HG03520 (cell line): Measurements from ENCODE around the gene AHRR.
"Not testable (repeated sequence)": the region's sequence is repeated elsewhere in the genome, so short reads cannot be mapped to it uniquely, and the experiment has no call there.

ENCODE experiments used
- ATAC-seq: cut with Tn5 transposase; IDR thresholded peaks from one replicate; pipeline ENCODE4 v1.9.1; 2021; ENCODE audit warnings: mild to moderate bottlenecking, moderate library complexity; ENCODE audit not compliant: unreplicated experiment

Gene AHRR

DNA sequence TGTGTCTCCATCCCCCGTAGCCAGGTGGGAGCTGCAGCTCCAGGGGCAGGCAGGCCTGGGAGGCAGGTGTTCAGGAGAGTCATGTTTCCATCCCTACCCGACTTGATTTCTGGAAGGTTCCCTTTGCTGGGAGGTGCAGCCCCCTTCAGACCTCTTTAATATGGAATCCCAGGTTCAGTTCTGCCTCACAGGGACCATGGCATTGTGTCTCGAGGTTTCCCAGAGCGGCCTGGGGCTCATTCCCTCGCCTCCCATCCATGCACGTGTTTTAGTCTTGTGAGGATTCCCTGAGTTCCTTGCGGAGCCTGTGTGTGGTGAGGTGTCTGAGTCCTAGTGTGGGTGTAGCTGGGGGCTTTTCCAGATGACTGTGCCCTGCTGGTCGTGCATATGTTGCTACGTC, 16.5 kb upstream of the AHRR start:
- ATAC-seq = no peak

DNA sequence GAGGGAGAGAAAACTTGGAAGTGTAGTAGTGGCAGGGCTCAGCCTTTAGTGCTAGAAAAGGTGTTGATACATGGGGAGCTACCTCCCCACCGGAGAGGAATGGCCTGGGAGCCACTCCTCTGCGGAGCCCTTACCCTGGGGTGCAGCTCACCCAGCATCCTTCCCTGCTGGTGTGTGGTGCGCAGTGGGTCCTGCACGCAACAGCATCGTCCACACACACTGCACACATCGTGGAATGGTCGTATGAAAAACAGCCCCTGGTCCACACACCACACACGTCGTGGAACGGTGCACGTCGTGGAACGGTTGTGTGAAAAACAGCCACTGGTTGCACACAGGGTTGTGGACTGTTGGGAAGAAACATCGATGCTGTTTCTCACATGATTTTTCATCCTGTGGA, 16.1 kb upstream of the AHRR start:
- no peak for ATAC-seq

DNA sequence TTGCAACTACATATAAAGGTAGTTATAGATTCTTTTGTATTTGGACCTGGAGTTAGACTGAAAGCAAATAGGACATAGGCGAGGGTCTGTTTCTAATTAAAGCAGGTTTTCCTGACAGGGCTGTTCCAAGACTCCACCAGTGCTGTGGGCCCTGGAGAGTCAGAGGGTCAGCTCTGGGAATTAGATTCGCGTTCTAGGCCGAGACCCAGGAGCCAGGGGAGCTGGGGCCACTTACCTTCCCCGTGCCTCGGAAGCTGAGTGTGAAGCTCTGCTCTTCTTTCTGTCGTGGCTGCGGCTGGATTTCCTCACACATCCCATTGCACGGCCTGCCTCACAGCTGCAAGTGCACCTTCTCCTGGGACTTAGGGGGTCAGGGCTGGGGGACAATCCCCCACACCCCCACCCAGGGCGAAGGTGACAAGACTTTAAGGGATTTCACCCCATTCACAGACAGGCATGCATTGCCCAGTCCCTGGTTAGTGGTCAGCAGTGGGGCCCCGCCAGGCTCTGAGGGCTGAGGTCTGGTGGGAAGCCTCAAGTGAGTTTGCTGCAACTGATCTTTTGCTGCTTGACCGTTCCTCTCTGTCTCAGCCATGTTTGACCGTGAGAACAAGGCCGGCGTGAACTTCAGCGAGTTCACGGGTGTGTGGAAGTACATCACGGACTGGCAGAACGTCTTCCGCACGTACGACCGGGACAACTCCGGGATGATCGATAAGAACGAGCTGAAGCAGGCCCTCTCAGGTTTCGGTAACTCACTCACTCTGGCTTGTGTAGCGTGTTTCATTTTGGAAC, 15.3 kb upstream of the AHRR start:
- ATAC-seq = no peak

DNA sequence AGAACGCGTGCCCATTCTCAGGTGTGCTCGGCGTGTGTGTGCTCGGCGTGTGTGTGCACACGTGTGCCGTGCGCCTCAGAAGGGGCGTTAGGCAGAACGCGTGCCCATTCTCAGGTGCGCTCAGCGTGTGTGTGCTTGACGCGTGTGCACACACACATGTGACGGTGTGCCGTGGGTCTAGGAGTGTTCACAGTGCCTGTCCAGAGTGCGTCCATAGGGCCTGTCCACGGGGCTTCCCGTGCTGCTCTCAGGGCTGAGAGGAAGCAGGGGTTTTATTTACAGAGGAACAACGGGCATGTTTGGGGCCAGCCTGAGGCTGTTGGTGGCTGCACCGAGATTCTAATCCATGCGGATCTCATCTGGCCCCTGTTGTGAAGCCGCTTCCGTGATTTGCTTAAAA, 14.2 kb upstream of the AHRR start:
- no peak for ATAC-seq

DNA sequence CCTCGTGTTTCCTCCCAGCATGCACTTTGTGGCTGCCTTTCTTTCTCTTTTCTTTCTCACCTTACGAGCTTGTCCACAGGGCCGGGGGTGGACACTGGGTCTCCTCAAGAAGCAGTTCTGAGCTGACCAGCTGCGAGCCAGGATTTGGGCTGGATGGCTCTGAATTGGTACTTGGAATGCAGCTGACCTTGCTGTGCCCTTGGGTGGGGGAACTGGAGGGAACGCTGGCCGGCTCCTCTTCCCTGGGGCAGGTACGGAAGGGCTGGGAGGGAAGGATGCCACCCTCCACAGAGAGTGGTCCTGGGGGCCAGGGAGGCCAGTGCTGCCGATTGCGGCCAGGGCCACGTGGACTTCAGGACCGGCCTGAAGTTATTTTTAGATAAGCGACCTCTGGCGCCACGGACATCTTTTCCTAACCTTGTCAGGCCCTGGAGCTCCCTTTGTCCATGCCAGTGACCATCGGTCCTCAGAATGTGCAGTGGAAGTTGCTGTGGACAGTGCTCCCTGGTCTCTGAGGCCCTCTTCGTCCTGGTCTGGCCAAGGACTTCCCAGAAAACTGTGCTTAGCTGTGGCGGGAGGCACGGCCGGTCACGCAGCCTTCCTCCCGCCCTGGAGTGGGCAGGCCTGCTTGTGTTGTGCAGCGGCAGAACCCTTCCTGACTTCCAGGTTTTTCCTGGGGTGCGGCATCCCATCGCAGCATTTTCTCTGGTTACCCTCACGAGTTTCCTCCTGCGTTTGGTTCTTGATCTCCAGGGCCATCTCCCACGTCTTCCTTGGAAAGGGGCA, 13.5 kb upstream of the AHRR start:
- no peak for ATAC-seq

DNA sequence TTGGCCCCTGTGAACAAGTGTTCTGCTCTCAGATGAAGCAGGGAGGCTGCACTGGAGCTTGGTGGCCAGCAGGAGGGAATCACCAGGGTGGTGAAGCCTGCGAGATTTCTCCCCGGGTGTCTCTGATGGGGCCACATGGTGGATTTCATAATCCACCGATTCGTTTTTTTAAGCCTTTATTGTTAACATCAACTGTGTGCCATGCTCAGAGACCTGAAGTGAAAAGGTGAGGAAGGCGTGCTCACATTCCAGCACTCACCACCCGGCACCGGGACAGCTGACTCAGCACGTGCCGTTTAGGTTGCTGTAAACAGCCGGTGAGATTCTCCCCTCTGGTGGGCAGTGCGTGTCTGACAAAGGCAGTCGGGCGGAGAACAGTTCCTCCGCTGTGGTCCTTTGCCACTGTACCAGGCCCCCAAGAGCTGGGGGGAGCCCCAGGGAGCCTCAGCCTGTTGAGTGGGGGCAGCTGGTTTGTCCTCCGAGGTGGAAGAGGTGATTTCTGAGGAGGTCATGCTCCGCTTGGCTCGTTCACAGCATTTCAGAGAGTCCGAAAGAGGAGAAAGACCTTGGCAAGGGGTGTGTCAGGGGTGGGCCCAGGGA, 12.7 kb upstream of the AHRR start:
- no peak for ATAC-seq

DNA sequence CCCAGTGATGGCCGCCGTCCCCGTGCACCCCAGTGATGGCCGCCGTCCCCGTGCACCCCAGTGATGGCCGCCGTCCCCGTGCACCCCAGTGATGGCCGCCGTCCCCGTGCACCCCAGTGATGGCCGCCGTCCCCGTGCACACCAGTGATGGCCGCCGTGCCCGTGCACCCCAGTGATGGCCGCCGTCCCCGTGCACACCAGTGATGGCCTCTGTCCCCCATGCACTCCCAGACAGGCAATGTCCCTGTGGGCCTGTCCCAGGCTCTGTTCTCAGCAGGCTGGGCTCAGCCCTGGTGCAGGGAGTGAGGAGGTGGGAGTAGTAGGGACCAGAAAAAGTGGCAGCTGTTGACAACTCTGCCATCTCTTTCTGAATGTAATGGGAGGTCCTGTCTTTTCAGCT, 11.7 kb upstream of the AHRR start:
- ATAC-seq = not testable (repeated sequence)

DNA sequence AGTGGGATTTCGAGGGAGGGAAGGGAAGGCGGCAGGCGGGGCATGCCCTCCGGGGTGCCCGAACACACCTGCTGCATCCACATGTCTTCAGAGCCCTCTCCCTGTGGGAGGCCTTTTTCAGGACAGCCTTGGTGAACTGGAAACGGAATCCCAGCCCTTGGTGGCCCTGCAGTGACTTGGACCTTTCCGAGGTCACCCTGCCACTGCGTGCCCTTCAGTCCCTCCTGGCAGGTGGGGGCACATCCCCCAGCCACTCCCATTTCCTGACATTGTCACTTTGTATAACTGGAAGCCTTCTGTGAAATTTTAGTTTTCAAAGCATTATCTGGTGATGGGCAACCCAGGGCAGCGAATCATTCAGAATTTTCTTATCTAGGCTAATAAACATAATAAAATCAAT, 11.0 kb upstream of the AHRR start:
- no peak for ATAC-seq

DNA sequence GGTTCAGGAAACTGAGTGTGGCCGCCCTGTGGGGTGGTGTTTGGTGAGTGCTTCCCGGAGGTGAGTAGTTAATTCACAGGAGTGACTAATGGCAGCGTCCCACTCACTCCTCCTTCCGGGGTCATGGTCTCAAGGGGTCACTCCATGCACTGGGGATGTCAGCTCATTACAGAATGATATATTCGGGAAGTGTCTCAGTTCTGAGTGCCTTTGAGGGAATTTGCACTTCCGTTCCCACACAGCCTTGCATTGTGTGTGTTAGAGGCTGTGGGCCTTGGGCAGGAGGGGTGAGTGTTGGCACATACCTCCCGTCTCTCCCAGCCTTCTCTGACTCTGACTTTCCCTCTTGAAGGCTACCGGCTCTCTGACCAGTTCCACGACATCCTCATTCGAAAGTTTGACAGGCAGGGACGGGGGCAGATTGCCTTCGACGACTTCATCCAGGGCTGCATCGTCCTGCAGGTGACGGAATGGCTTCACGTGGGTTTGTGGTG, 10.5 kb upstream of the AHRR start:
- ATAC-seq = no peak

DNA sequence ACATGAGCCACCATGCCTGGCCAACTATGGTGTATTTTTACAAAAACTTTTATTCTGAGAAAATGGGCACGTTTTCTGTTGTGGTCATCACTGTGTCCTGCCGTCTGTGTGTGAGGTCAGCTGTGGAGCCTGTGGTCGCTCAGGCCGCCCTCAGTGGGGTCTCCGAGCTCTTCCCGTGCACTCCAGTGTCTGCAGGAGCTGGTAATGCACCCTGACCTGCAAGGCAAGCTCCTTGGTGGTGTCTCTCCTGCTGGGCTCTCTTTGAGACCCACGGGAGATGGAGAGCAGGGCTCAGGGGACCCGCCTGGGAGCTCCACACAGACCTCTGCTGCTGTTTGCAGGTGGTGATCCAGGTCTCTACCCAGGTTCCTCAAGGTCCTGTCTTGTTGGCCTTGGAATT, 9.6 kb upstream of the AHRR start:
- no peak for ATAC-seq

DNA sequence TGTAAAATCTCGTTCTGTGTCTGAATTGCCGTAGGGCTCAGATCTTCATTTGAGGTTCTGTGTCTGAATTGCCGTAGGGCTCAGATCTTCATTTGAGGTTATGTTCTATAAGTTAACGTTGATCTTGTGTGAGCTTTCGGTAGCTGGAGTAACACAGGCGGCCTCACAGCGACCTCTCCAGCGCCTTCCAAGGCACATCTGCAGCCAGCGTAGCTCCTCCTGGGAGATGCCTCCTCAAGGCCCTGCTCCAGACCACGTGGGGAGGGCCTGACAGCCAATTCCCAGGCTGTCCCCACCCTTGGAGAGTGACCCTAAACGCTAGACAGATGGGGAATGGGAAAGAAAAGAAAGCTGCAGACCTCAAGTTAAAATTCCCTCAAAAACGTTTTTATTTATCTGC, 8.7 kb upstream of the AHRR start:
- no peak for ATAC-seq

DNA sequence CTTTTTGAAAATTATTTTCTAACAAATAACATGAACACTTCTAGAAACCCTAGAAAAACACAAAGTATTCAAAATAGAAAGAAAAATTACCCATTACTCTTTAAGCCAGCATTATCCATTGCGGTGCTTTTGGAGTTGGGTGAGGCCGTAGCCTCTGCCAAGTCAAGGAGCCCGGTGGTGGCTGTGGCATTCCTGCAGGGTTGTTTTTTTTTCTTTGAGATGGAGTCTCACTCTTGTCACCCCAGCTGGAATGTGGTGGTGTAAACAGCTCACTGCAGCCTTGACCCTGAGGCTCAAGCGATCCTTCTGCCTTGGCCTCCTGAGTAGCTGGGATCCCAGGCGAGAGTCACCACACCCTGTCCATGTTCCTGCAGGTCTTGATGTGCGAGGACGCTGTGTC, 8.2 kb upstream of the AHRR start:
- ATAC-seq = no peak

DNA sequence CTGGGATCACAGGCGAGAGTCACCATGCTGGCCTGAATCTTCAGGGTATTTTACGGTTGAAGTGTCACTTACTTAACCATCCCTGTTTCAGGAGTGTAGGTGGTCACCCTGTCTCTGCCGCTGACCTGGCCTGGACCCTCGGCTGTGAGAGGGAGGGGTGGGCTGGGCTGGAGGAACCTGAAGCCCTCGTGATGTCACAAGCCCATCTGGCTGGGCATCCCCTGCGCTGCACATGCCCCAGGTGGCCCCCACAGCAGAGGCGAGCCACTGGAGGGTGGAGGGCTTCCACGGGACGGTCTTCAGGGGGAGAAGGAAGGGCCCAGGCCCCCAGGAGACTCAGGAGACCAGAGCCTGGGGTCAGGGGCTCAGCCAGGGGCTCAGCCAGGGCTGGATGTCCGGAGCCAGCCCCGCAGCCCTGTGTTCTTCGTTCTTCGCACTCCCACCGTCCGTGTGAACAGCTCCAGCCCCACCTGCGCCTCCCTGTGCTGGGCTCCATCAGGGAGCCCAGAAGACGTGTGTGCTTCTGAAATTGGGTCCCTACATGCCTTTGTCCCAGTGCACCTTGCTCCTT, 7.6 kb upstream of the AHRR start:
- ATAC-seq = no peak

DNA sequence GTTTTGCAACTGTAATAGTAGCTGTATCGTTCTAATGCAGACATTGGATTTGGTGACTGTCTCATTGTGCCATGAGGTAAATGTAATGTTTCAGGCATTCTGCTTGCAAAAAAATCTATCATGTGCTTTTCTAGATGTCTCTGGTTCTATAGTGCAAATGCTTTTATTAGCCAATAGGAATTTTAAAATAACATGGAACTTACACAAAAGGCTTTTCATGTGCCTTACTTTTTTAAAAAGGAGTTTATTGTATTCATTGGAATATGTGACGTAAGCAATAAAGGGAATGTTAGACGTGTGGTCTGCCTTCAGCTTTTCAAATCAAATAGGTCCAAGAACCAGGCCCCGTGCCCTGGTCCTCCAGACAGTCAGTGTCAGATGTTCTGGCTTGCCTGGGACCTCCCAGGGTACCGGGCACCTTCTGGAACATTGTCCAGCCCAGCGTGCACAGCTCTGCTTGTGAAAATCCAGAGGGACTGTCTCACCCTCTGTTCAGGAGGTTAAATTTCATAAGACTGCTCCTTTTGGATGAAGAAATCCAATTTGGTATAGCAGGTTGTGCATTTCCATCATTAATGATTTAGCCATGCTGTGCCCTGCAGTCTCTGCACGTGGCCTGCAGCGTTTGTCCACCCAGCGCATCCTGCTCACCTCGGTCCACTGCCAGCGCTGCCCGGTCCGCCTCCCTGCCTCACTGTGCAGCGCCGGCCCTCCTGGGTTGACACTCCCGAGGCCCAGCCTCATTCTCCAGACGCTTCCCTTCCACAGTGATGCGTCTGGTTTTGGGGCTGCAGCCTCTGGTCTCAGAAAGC, 6.6 kb upstream of the AHRR start:
- no peak for ATAC-seq

DNA sequence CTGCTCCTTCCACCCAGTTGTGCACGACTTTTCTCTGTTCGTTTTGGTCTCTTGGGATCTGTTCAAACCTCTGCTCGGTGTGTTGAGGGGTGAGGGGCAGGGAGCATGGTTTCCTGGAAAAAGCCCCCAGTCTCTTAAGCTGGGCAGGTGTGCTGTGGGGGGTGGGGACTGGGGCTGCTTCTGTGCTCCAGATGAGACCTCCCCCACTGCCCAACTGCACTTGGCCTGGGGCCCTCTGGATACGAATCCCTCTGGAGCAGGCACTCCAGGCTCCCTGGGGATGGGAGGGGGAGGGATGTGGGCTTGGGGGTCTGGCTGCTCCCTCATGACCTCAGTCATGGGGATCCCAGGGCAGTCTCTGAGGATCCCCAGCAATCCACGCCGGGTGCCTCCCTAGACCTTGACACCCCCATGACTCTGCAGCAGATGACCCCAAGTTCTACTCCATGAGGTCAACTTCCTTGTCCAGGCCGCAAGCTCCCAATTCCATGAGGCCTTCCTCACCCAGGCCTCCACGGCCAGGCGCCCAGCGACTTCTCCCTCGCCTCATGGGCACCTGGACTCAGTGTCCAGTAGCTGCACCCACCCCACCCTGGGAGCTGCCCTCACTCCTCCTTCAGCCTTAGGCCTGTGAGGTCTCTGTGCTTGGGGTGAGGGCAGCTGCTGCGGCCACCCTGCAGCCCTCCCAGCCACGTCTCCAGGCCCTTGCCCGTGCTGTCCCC, 5.9 kb upstream of the AHRR start:
- ATAC-seq = no peak

DNA sequence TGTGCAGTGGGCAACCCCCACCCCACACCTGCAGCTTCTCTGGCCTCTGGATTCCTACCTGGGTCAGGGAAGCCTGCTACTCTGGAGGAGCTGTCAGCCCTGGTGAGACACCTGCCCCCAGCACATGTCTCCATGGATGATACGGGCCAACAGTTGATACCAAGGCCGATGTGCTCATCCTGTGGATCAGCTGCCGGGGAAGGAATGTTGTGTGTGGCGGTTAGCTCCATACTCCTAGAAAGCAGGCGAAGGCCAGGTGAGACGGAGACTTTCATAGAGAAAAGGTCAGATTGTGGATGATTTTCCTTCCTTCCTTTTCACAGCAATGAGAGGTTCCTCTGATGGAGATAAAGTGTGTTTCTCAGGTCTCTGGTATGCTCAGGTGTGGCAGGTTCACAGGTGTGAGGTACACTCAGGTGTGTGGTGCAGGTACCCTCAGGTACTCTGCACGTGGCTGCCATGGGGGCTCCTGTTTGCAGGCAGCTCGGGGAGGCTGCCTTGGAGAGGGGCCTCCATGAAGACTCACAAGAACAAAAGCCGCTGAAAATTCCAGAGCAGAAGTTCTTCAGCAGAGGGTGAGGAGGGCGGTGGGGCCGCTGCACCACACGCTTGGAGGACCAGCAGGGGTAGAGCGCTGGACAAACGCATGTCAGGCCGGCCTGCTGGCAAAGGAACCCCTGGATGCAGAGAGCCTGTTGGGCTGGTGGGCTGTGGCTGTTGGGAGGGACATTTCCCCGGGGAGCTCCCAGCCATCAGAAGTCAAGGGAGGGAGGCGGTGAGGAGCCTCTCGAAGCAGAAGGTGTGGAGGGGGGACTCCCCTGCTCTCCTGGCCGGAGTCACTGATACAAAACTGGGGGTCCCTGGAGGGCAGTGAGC, 5.1 kb upstream of the AHRR start:
- ATAC-seq = peak; percentile 5

DNA sequence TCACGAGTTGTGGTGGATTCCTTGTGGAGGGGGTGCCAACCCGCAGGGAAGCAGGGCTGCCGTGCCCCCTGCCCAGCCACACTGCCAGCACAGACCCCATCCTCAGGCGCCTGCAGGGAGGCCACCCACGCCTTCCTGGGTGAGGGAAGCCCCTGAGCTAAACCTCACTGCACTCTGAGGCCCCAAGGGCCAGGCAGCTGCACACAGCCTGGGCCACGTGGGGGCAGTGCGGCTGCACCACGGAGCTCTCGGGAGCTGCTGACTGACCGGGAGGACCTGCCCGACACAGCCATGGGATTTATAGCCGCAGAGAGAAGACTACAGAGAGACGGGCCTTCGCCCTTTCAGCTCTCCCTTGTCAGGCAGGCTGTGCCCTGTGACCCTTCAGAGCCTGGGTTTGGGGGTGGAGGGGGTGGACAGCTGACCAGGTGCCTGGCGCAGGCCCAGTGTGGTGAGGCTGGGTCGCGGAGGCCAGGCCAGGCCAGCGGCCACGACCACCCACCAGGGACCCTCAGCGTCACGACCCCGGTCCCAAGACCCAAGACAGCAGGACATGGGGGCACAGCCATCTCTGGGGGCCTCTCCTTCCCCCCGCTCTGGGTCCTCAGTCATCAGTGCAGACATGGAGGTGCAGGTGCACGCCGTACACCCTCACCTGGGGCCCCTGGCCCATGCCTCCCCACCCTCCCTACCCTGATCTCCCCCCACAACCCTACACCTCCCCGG, 4.3 kb upstream of the AHRR start:
- ATAC-seq = peak; percentile 69

DNA sequence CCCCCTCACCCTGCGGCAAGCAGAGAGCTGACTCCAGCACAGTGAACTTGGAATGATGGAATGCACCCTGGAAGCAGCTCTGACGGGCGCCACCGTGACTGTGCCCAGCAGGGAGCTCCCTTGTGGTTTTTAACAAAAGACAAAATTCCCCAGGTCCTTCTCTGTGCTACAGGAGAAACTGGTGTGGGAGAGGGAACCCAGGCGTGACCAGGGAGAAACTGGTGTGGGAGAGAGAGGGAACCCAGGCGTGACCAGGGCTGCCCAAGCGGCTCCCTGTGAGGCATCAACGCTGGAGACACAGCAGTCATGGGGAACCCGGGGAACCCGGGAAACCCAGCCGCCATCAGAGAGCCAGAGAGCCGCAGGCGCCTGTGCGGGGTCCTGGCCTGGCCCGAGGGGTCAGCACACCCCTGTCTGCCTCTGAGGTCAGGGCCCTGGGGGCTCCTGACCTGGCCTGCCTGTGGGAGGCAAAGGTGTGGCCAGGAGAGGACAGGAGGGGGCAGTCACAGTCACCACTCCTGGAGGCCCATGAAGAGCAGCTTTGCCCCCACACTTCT, 3.1 kb upstream of the AHRR start:
- ATAC-seq = no peak
